Suprapubic skin (tissue), 4 donors: ENCODE measurements around the gene SAPCD1.
A peak's percentile ranks its signal among the peaks of the same experiment; 100 is the strongest.

ENCODE experiments used
- CTCF ChIP-seq, 2 donors: fragments of 200-600 bp in 1 of 2; fragments of 450-650 bp in 1 of 2; sonication (generic) in 1 of 2; IDR thresholded peaks; one replicate each; pipeline ENCODE4 v1.5.1; 2016 to 2019; ENCODE audit warnings: antibody characterized with exemption in 2 of 2, mild to moderate bottlenecking in 1 of 2, moderate library complexity in 1 of 2
- POLR2A ChIP-seq, 2 donors: fragments of 450-650 bp; IDR thresholded peaks; one replicate each; pipeline ENCODE4 v1.6.1; 2017; ENCODE audit warnings: antibody characterized with exemption in 2 of 2, mild to moderate bottlenecking in 2 of 2, moderate library complexity in 2 of 2
- POLR2AphosphoS5 ChIP-seq, 3 donors: sonication (generic); formaldehyde crosslinking; IDR thresholded peaks; one replicate each; pipeline ENCODE4 v1.6.1; 2017; ENCODE audit warnings: antibody characterized with exemption in 3 of 3

GRCh38 chr6:31739639-31740396 is 22.6 kb upstream of the SAPCD1 start, which contains the start of gene MSH5:
- TF ChIP-seq POLR2AphosphoS5 (IDR thresholded peaks at IDR 0.05) (peak in 1 of 3 donors; percentile 12), CTCF (IDR thresholded peaks at IDR 0.05) (no peak), POLR2A (IDR thresholded peaks at IDR 0.05) (no peak)
